Peyer's patch (tissue), 4 donors: Measurements from ENCODE around the gene NCBP2. TPM values are rescaled to one million over a fixed set of nuclear protein-coding genes. Genes with fewer than 3 reads are reported as not detected.

Experiments used
- DNase-seq, 3 donors: peaks; one replicate each; pipeline ENCODE4 v3.0.0-alpha.2; 2017 to 2019
- H3K27ac ChIP-seq, 4 donors: fragments of 200-600 bp; sonication (generic); one replicate each; pipeline ENCODE4 v1.5.1; 2016 to 2019
- H3K27me3 ChIP-seq, 2 donors: fragments of 200-600 bp; sonication (generic); one replicate each; pipeline ENCODE4 v1.5.1; 2019
- H3K36me3 ChIP-seq, 3 donors: fragments of 200-600 bp; sonication (generic); one replicate each; pipeline ENCODE4 v1.5.1; 2016 to 2019
- H3K4me1 ChIP-seq, 4 donors: fragments of 200-600 bp; sonication (generic); one replicate each; pipeline ENCODE4 v1.5.1; 2016 to 2019
- H3K4me3 ChIP-seq, 4 donors: fragments of 200-600 bp; sonication (generic); 1 replicate in 3 of 4; 2 replicates in 1 of 4; pipeline ENCODE4 v1.5.1; 2016 to 2019; ENCODE audit warnings: mild to moderate bottlenecking in 1 of 4
- H3K9me3 ChIP-seq, 4 donors: fragments of 200-600 bp; sonication (generic); one replicate each; pipeline ENCODE4 v1.5.1; 2016 to 2019; ENCODE audit warnings: mild to moderate bottlenecking in 1 of 4
- CTCF ChIP-seq, 6 experiments: fragments of 450-650 bp in 4 of 6; fragments of 200-600 bp in 2 of 6; sonication (generic) in 1 of 6; IDR thresholded peaks; one replicate each; pipeline ENCODE4 v1.5.1; 2017 to 2019; ENCODE audit warnings: antibody characterized with exemption in 6 of 6, mild to moderate bottlenecking in 3 of 6, moderate library complexity in 1 of 6
- POLR2A ChIP-seq, 2 donors: fragments of 450-650 bp; IDR thresholded peaks; one replicate each; pipeline ENCODE4 v1.5.1; 2017; ENCODE audit warnings: antibody characterized with exemption in 2 of 2, mild to moderate bottlenecking in 2 of 2, moderate library complexity in 2 of 2
- total RNA-seq, 4 donors: library from RNA; depleted of rRNA; stranded (reverse); fragments of >200 nt; gene quantifications; one replicate each; pipeline ENCODE4 v1.1.0, GENCODE V29; 2016

NCBP2 gene
- total RNA-seq, 4 donors from 2014 or later, result 21.7 to 61.1 (median 31.8) TPM

GRCh38 chr3:196970547-196971093 is 28.3 kb upstream of the NCBP2 start:
- no peak for TF ChIP-seq CTCF (IDR thresholded peaks at IDR 0.05)
- TF ChIP-seq POLR2A (IDR thresholded peaks at IDR 0.05), result no peak
- no peaks in the 10 kb centered on the region for H3K9me3 ChIP-seq
- H3K27ac ChIP-seq, result no peak overlapping the region
- DNase-seq, result no peak
- H3K36me3 ChIP-seq, result peaks cover 0 to 15% (median 0%) of the 10 kb centered on the region in 3 donors
- H3K27me3 ChIP-seq, result no peaks in the 10 kb centered on the region
- peaks cover 0 to 22% (median 5%) of the 10 kb centered on the region in 4 donors for H3K4me1 ChIP-seq
- no peak overlapping the region for H3K4me3 ChIP-seq

GRCh38 chr3:196969660-196970546 is 27.6 kb upstream of the NCBP2 start:
- Histone ChIP-seq H3K9me3 (no peaks in the 10 kb centered on the region), H3K27me3 (no peaks in the 10 kb centered on the region), H3K27ac (peak overlapping the region; percentile 65 to 85 (median 78)), H3K36me3 (peaks cover 0 to 22% (median 0%) of the 10 kb centered on the region in 3 donors), H3K4me3 (peak overlapping the region; percentile 67 to 92 (median 84)), H3K4me1 (peaks cover 0 to 22% (median 5%) of the 10 kb centered on the region in 4 donors)
- peak; percentile 39 to 84 (median 77) for DNase-seq
- TF ChIP-seq CTCF (IDR thresholded peaks at IDR 0.05) (peak; percentile 75 to 97 (median 95)), POLR2A (IDR thresholded peaks at IDR 0.05) (no peak)

GRCh38 chr3:196969134-196969659 is 26.9 kb upstream of the NCBP2 start:
- peaks cover 0 to 25% (median 0%) of the 10 kb centered on the region in 3 donors for H3K36me3 ChIP-seq
- TF ChIP-seq POLR2A (IDR thresholded peaks at IDR 0.05), result no peak
- no peak for TF ChIP-seq CTCF (IDR thresholded peaks at IDR 0.05)
- no peaks in the 10 kb centered on the region for H3K27me3 ChIP-seq
- H3K4me3 ChIP-seq, result peak overlapping the region; percentile 67 to 92 (median 84)
- H3K9me3 ChIP-seq, result no peaks in the 10 kb centered on the region
- peak; percentile 39 to 65 (median 65) for DNase-seq
- H3K4me1 ChIP-seq, result peaks cover 0 to 22% (median 5%) of the 10 kb centered on the region in 4 donors
- H3K27ac ChIP-seq, result peak overlapping the region; percentile 65 to 85 (median 78)

GRCh38 chr3:196968233-196969133 is 26.2 kb upstream of the NCBP2 start, which contains the start of gene PIGZ:
PIGZ (minus strand) TSS chr3:196968833; CDS start chr3:196952031, 16,802 bp downstream.
- H3K36me3 ChIP-seq, result peaks cover 0 to 25% (median 0%) of the 10 kb centered on the region in 3 donors
- peak within 1 kb of the TSS; percentile 67 to 92 (median 84) for H3K4me3 ChIP-seq
- H3K9me3 ChIP-seq, result no peaks in the 10 kb centered on the region
- TF ChIP-seq CTCF (IDR thresholded peaks at IDR 0.05), result no peak
- TF ChIP-seq POLR2A (IDR thresholded peaks at IDR 0.05), result peak in 1 of 2 donors; percentile 54
- peak within 1 kb of the TSS; percentile 65 to 85 (median 78) for H3K27ac ChIP-seq
- no peaks in the 10 kb centered on the region for H3K27me3 ChIP-seq
- DNase-seq, result peak in 2 of 3 donors; percentile 64 to 81
- H3K4me1 ChIP-seq, result peaks cover 0 to 22% (median 5%) of the 10 kb centered on the region in 4 donors
